H1 (cell line): ENCODE results near the gene NCAPG2. TPM values are rescaled to one million over a fixed set of nuclear protein-coding genes. Genes with fewer than 3 reads are reported as not detected.

Experiments
- CTCF ChIA-PET: fragments of 300-600 bp; sonication (Branson Sonifier 250); formaldehyde crosslinking; loops from one replicate; lab custom pipeline; 2021; ENCODE audit not compliant: partially characterized antibody; lab: Charles Lee
- POLR2A ChIA-PET: fragments of 300-600 bp; sonication (Branson Sonifier 250); formaldehyde crosslinking; loops from one replicate; lab custom pipeline; 2021; ENCODE audit warnings: inconsistent platforms; ENCODE audit not compliant: partially characterized antibody; lab: Charles Lee
- DNase-seq, 2 experiments: peaks; one replicate each; pipeline versions ENCODE4 v3.0.0 to v3.0.0-alpha.2; 2010 to 2022; ENCODE audit warnings: low spot score in 2 of 2, low read depth in 1 of 2, mixed read lengths in 1 of 2
- FAIRE-seq: peaks from 2 replicates; lab custom pipeline; 2011; peaks lifted over from hg19 to GRCh38; lab: Jason Lieb, UNC
- H2AFZ ChIP-seq: 2 replicates; pipeline ENCODE4 v1.8.1; 2012; ENCODE audit warnings: low read length, inconsistent platforms
- H2AK5ac ChIP-seq: 2 replicates; pipeline ENCODE4 v1.6.1; 2013; ENCODE audit warnings: low read depth, low read length
- H2BK120ac ChIP-seq: replicated peaks from 2 replicates; pipeline ENCODE3; 2013; ENCODE audit warnings: low read depth, low read length, inconsistent platforms
- H2BK12ac ChIP-seq: 2 replicates; pipeline ENCODE4 v1.6.1; 2013; ENCODE audit warnings: low read depth, low read length
- H2BK15ac ChIP-seq: 2 replicates; pipeline ENCODE4 v1.6.1; 2013; ENCODE audit warnings: low read length
- H2BK20ac ChIP-seq: 2 replicates; pipeline ENCODE4 v1.6.1; 2013; ENCODE audit warnings: low read length
- H2BK5ac ChIP-seq: 2 replicates; pipeline ENCODE4 v1.6.1; 2013; ENCODE audit warnings: low read depth, low read length
- H3K14ac ChIP-seq: 2 replicates; pipeline ENCODE4 v1.6.1; 2013; ENCODE audit warnings: inconsistent platforms; ENCODE audit not compliant: insufficient read length
- H3K18ac ChIP-seq: 2 replicates; pipeline ENCODE4 v1.6.1; 2013; ENCODE audit warnings: low read length; ENCODE audit errors: extremely low read depth
- H3K23ac ChIP-seq: 2 replicates; pipeline ENCODE4 v1.6.1; 2013; ENCODE audit warnings: inconsistent platforms; ENCODE audit not compliant: insufficient read length
- H3K23me2 ChIP-seq: 2 replicates; pipeline ENCODE4 v1.6.1; 2013; ENCODE audit warnings: low read depth, low read length
- H3K27ac ChIP-seq: 2 replicates; pipeline ENCODE4 v1.6.1; 2011; ENCODE audit warnings: low read depth, low read length, inconsistent platforms
- H3K27me3 ChIP-seq, 4 experiments: replicated peaks in 1 of 4; 1 replicate in 1 of 4; 2 replicates in 3 of 4; pipeline versions ENCODE4 v1.6.1 to v1.8.1; 2011 to 2013; ENCODE audit warnings: low read length in 3 of 4, mild to moderate bottlenecking in 3 of 4, inconsistent platforms in 2 of 4, mixed read lengths in 2 of 4, moderate library complexity in 1 of 4; ENCODE audit not compliant: control insufficient read depth in 3 of 4, insufficient read depth in 3 of 4; ENCODE audit errors: extremely low read depth in 1 of 4
- H3K36me3 ChIP-seq, 4 experiments: 2 replicates each; pipeline versions ENCODE4 v1.6.1 to v1.8.1; 2011 to 2013; ENCODE audit warnings: mild to moderate bottlenecking in 4 of 4, low read length in 3 of 4, moderate library complexity in 2 of 4, control low read depth in 1 of 4, inconsistent platforms in 1 of 4; ENCODE audit not compliant: insufficient read depth in 4 of 4, control insufficient read depth in 2 of 4
- H3K4ac ChIP-seq: replicated peaks from 2 replicates; pipeline ENCODE3; 2013; ENCODE audit warnings: low read length, low read depth, mixed read lengths, inconsistent platforms; ENCODE audit not compliant: insufficient read length
- H3K4me1 ChIP-seq, 4 experiments: replicated peaks in 1 of 4; 1 replicate in 1 of 4; 2 replicates in 3 of 4; pipeline versions ENCODE4 v1.6.1 to v1.8.1; 2011 to 2013; ENCODE audit warnings: low read length in 3 of 4, inconsistent platforms in 2 of 4, mixed read lengths in 1 of 4; ENCODE audit not compliant: insufficient read depth in 4 of 4, control insufficient read depth in 3 of 4
- H3K4me2 ChIP-seq, 2 experiments: 2 replicates each; pipeline versions ENCODE4 v1.6.1 to v1.8.1; 2011 to 2013; ENCODE audit warnings: low read depth in 2 of 2, low read length in 2 of 2, control low read depth in 1 of 2, inconsistent platforms in 1 of 2, mild to moderate bottlenecking in 1 of 2; ENCODE audit not compliant: insufficient read depth in 1 of 2
- H3K4me3 ChIP-seq, 4 experiments: fragments of 200-600, 300-600 bp in 1 of 4; sonication (generic), shearing (Covaris generic), sonication (Bioruptor Twin) in 1 of 4; 2 replicates each; pipeline versions ENCODE4 v1.5.1 to v1.8.1; 2011 to 2016; ENCODE audit warnings: low read length in 4 of 4, low read depth in 3 of 4, control low read depth in 2 of 4, inconsistent platforms in 2 of 4, mild to moderate bottlenecking in 2 of 4, mixed read lengths in 1 of 4, moderate library complexity in 1 of 4; ENCODE audit not compliant: insufficient read depth in 2 of 4; ENCODE audit errors: extremely low read depth in 1 of 4
- H3K56ac ChIP-seq: replicated peaks from 2 replicates; pipeline ENCODE3; 2013; ENCODE audit warnings: low read depth, mild to moderate bottlenecking, mixed read lengths, low read length, inconsistent platforms; ENCODE audit not compliant: insufficient read length
- H3K79me1 ChIP-seq: 2 replicates; pipeline ENCODE4 v1.6.1; 2013; ENCODE audit warnings: low read depth, low read length, control low read depth
- H3K79me2 ChIP-seq, 2 experiments: 2 replicates each; pipeline versions ENCODE4 v1.6.1 to v1.8.1; 2012 to 2013; ENCODE audit warnings: low read length in 2 of 2, mild to moderate bottlenecking in 2 of 2, inconsistent platforms in 1 of 2; ENCODE audit not compliant: insufficient read depth in 2 of 2, control insufficient read depth in 1 of 2
- H3K9ac ChIP-seq, 4 experiments: replicated peaks in 1 of 4; 1 replicate in 1 of 4; 2 replicates in 3 of 4; pipeline versions ENCODE4 v1.6.1 to v1.8.1; 2011 to 2013; ENCODE audit warnings: low read depth in 3 of 4, low read length in 3 of 4, control low read depth in 2 of 4, mild to moderate bottlenecking in 2 of 4, moderate library complexity in 2 of 4, inconsistent platforms in 1 of 4; ENCODE audit errors: extremely low read depth in 1 of 4
- H3K9me3 ChIP-seq, 2 experiments: 2 replicates each; pipeline versions ENCODE4 v1.6.1 to v1.8.1; 2012 to 2013; ENCODE audit warnings: mild to moderate bottlenecking in 2 of 2, moderate library complexity in 2 of 2, control low read depth in 1 of 2, inconsistent platforms in 1 of 2, low read depth in 1 of 2, low read length in 1 of 2, mixed read lengths in 1 of 2; ENCODE audit not compliant: insufficient read depth in 2 of 2
- H4K20me1 ChIP-seq, 2 experiments: replicated peaks in 1 of 2; 2 replicates each; pipeline versions ENCODE3 to v1.8.1; 2011 to 2013; ENCODE audit warnings: inconsistent platforms in 2 of 2, low read length in 2 of 2, mild to moderate bottlenecking in 1 of 2; ENCODE audit not compliant: insufficient read depth in 2 of 2, control insufficient read depth in 1 of 2
- H4K5ac ChIP-seq: 2 replicates; pipeline ENCODE4 v1.6.1; 2013; ENCODE audit warnings: low read length, low read depth, mixed read lengths, inconsistent platforms; ENCODE audit not compliant: insufficient read length
- H4K8ac ChIP-seq: 2 replicates; pipeline ENCODE4 v1.8.0; 2013; ENCODE audit warnings: mild to moderate bottlenecking, moderate library complexity, low read length, inconsistent platforms; ENCODE audit not compliant: insufficient read depth; ENCODE audit errors: extremely low read depth
- H4K91ac ChIP-seq: replicated peaks from 2 replicates; pipeline ENCODE3; 2013; ENCODE audit warnings: low read length, mixed read lengths, inconsistent platforms; ENCODE audit not compliant: insufficient read length
- BACH1 ChIP-seq: IDR thresholded peaks from 2 replicates; pipeline ENCODE4 v1.6.1; 2012; ENCODE audit warnings: low read length, improper control_type of control experiment
- CREB1 ChIP-seq: IDR thresholded peaks from 2 replicates; pipeline ENCODE4 v1.6.1; 2012; ENCODE audit warnings: inconsistent platforms
- EGR1 ChIP-seq: IDR thresholded peaks from 2 replicates; pipeline ENCODE4 v1.6.1; 2011; ENCODE audit warnings: low read depth, low read length, borderline replicate concordance
- GABPA ChIP-seq: IDR thresholded peaks from 2 replicates; pipeline ENCODE4 v1.6.1; 2011; ENCODE audit warnings: mild to moderate bottlenecking, low read length, moderate library complexity, borderline replicate concordance; ENCODE audit not compliant: insufficient read depth
- GTF2F1 ChIP-seq: IDR thresholded peaks from 2 replicates; pipeline ENCODE4 v1.6.1; 2012; ENCODE audit warnings: low read depth, low read length, improper control_type of control experiment, borderline replicate concordance
- HDAC6 ChIP-seq: IDR thresholded peaks from one replicate; pipeline ENCODE4 v1.7.1; 2012; ENCODE audit warnings: low read depth, mild to moderate bottlenecking, inconsistent platforms, low read length, moderate library complexity
- NRF1 ChIP-seq: IDR thresholded peaks from 2 replicates; pipeline ENCODE4 v1.6.1; 2011; ENCODE audit warnings: mild to moderate bottlenecking, low read depth, low read length, improper control_type of control experiment
- PHF8 ChIP-seq: fragments of 200-600 bp; sonication (generic); conservative IDR thresholded peaks from 2 replicates; pipeline ENCODE4 v1.7.1; 2012; ENCODE audit warnings: low read depth, mild to moderate bottlenecking, inconsistent platforms, low read length, moderate library complexity
- POLR2A ChIP-seq, 2 experiments: IDR thresholded peaks; 1 replicate in 1 of 2; 2 replicates in 1 of 2; pipeline ENCODE4 v1.6.1; 2011; ENCODE audit warnings: low read depth in 2 of 2, low read length in 2 of 2, mild to moderate bottlenecking in 2 of 2; ENCODE audit errors: control extremely low read depth in 1 of 2
- RAD21 ChIP-seq, 2 experiments: IDR thresholded peaks in 1 of 2; conservative IDR thresholded peaks in 1 of 2; 2 replicates each; pipeline ENCODE4 v1.6.1; 2011; ENCODE audit warnings: low read depth in 2 of 2, low read length in 2 of 2, improper control_type of control experiment in 1 of 2, inconsistent platforms in 1 of 2, mild to moderate bottlenecking in 1 of 2, moderate library complexity in 1 of 2
- RBBP5 ChIP-seq: IDR thresholded peaks from 2 replicates; pipeline ENCODE4 v1.7.1; 2012; ENCODE audit warnings: low read depth, mild to moderate bottlenecking, inconsistent platforms, low read length, moderate library complexity, borderline replicate concordance
- RXRA ChIP-seq: IDR thresholded peaks from 2 replicates; pipeline ENCODE4 v1.6.1; 2011; ENCODE audit warnings: low read depth, mild to moderate bottlenecking, low read length, moderate library complexity; ENCODE audit not compliant: insufficient read depth
- SIRT6 ChIP-seq: IDR thresholded peaks from one replicate; pipeline ENCODE4 v1.7.1; 2012; ENCODE audit warnings: low read length, inconsistent platforms
- SIX5 ChIP-seq: IDR thresholded peaks from 2 replicates; pipeline ENCODE4 v1.6.1; 2011; ENCODE audit warnings: mild to moderate bottlenecking, low read depth, low read length
- SP4 ChIP-seq: IDR thresholded peaks from 2 replicates; pipeline ENCODE4 v1.6.1; 2012; ENCODE audit warnings: low read length, inconsistent platforms
- WGBS, 2 experiments: shearing (Covaris generic) in 1 of 2; methylation state at CpG; one replicate each; pipeline versions ENCODE4 v1.1.6 to v1.1.7; 2013 to 2015; ENCODE audit warnings: low lambda C conversion rate in 2 of 2, mixed read lengths in 2 of 2, inconsistent platforms in 1 of 2, low coverage in 1 of 2, missing lambda C conversion rate in 1 of 2; ENCODE audit not compliant: insufficient replicate concordance in 2 of 2, insufficient coverage in 1 of 2, insufficient read length in 1 of 2; ENCODE audit errors: extremely low coverage in 1 of 2, missing lambda C conversion rate in 1 of 2; 5-methylcytosine and 5-hydroxymethylcytosine counted together
- polyA plus RNA-seq, 7 experiments: library from polyadenylated mRNA; depleted of rRNA in 3 of 7; stranded (reverse) in 5 of 7; unstranded in 2 of 7; fragments of >200 nt in 5 of 7; fragments of 200-250 nt in 2 of 7; gene quantifications; 1 replicate in 5 of 7; 2 replicates in 1 of 7; 4 replicates in 1 of 7; pipeline versions ENCODE4 v1.2.1 to v1.2.3, GENCODE V29; 2011 to 2013; ENCODE audit warnings: missing spikeins in 2 of 7, mixed read lengths in 2 of 7
- total RNA-seq: library from RNA; stranded (reverse); fragmentation: NEBNext Ultra II Directional; extraction: Animal tissue kit (Norgen Biotek cat#: 25700); gene quantifications from 2 replicates; pipeline ENCODE4 v1.2.1, GENCODE V29; 2021

NCAPG2 gene
- total and polyA plus RNA-seq, 2 of the 8 experiments (the other 6 are each of a cell fraction or from before 2014, with no cell fraction given), result 49.9 to 119 TPM

DNA sequence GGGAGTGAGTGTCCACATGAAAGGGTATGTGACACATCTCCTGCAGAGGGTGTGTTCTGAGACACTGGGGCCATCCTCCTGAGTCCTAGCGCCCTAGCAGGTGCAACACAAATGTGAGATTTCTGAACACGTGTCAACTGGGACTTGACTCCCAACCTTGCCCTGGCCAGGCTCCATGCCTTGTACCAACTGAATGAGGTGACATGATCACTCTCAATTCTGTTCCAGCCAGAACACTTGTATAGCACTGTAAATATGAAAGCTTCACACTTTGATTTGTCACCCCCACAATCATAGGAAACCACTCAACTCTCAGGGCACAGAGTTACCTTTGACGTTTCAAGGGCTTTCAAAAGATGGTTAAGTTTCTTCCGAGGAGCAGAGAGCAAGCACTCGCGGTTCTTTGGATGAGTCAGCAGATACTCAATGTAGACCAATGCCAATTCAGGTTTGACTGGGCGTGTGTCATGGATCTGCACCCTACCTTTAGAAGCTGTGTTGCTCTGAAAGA is 48.6 kb downstream of the NCAPG2 start:
- CTCF ChIA-PET, result interaction anchor here (1.2 to 2.9 kb wide), 2 partner anchors 9 to 13 kb away, joined by 7 to 10 read pairs; no protein-coding TSS in a partner anchor
- H3K36me3 ChIP-seq, result peaks cover 34 to 78% (median 56%) of the 10 kb centered on the region in 4 experiments
- no peak overlapping the region for H2AFZ ChIP-seq
- H2BK120ac ChIP-seq, result no peak overlapping the region
- no peaks in the 10 kb centered on the region for H3K9me3 ChIP-seq
- H3K23ac ChIP-seq, result no peak overlapping the region
- peak overlapping the region; percentile 8; the same call in 1 of the 2 replicates for H3K27ac ChIP-seq
- H3K4me2 ChIP-seq, result no peak overlapping the region
- no peak overlapping the region for H2BK12ac ChIP-seq
- H3K56ac ChIP-seq, result no peak overlapping the region
- no peak overlapping the region for H2AK5ac ChIP-seq
- no peak overlapping the region for H2BK20ac ChIP-seq
- POLR2A ChIA-PET, result no interaction called here
- no peak overlapping the region for H3K9ac ChIP-seq
- H3K18ac ChIP-seq, result no peak overlapping the region
- H3K14ac ChIP-seq, result no peak overlapping the region
- 93% methylated on average over 7 of the region's 7 CpGs; no CpG with 5 or more reads in 1 of the 2 experiments for whole genome bisulfite sequencing, 2 experiments
- H4K20me1 ChIP-seq, result peaks cover 0 to 5% of the 10 kb centered on the region in 2 experiments
- H3K79me1 ChIP-seq, result no peaks in the 10 kb centered on the region
- H2BK5ac ChIP-seq, result peak overlapping the region; percentile 26; the same call in 1 of the 2 replicates
- H3K4me3 ChIP-seq, result no peak overlapping the region
- H3K79me2 ChIP-seq, result 0 out of 4 replicates have a peak, but pooled peaks cover 0 to 2% of the 10 kb centered on the region in 2 experiments
- no peak overlapping the region for H4K5ac ChIP-seq
- H4K8ac ChIP-seq, result no peak overlapping the region
- no peaks in the 10 kb centered on the region for H3K4me1 ChIP-seq
- no peak overlapping the region for H2BK15ac ChIP-seq
- no peak overlapping the region for H4K91ac ChIP-seq
- H3K23me2 ChIP-seq, result no peaks in the 10 kb centered on the region
- DNase-seq (no peak), FAIRE-seq (no peak)
- no peak overlapping the region for H3K4ac ChIP-seq
- H3K27me3 ChIP-seq, result no peaks in the 10 kb centered on the region
- TF ChIP-seq SIRT6 (no peak), POLR2A (IDR thresholded peaks at IDR 0.05; ENCODE audit: control extremely low read depth in 1 of 2, low read depth in 2 of 2, low read length in 2 of 2) (no peak), RAD21 (IDR thresholded peaks at IDR 0.05 in 1 of 2, conservative IDR thresholded peaks at IDR 0.05 in 1 of 2; ENCODE audit: low read depth in 2 of 2, low read length in 2 of 2) (no peak), SP4 (no peak), NRF1 (no peak), GTF2F1 (no peak), BACH1 (no peak), RBBP5 (no peak), GABPA (no peak), SIX5 (no peak), PHF8 (no peak), CREB1 (no peak), RXRA (no peak), HDAC6 (no peak), EGR1 (no peak)
